MCF 10A (cell line): ENCODE measurements around the gene CCDC106. TPM values are rescaled to one million over a fixed set of nuclear protein-coding genes. Genes with fewer than 3 reads are reported as not detected.
A peak's percentile ranks its signal among the peaks of the same experiment; 100 is the strongest.

Source experiments
- BruUV-seq: library from RNA; stranded (reverse); fragments of 400-500 nt; replicated peaks from 2 replicates; lab custom pipeline; 2021; lab: Mats Ljungman, UMichigan
- CTCF ChIA-PET: fragments of 300-600 bp; sonication (Branson Sonifier 250); formaldehyde crosslinking; extraction: SDS; loops from one replicate; lab custom pipeline; 2021; ENCODE audit warnings: antibody characterized with exemption, inconsistent platforms; lab: Yijun Ruan, JAX
- POLR2A ChIA-PET: fragments of 300-600, 350-650 bp; sonication (Branson Sonifier 250); formaldehyde crosslinking; extraction: SDS; loops from one replicate; lab custom pipeline; 2020; ENCODE audit warnings: antibody characterized with exemption, inconsistent platforms; lab: Yijun Ruan, JAX
- DNase-seq: peaks from one replicate; pipeline ENCODE4 v3.0.0-alpha.2; 2018; ENCODE audit not compliant: unreplicated experiment
- H3K27ac Mint-ChIP-seq: one replicate; pipeline ENCODE4 v1.8.0; 2022; ENCODE audit warnings: mild to moderate bottlenecking, low read depth, mixed read lengths; ENCODE audit not compliant: unreplicated experiment
- H3K27me3 Mint-ChIP-seq: one replicate; pipeline ENCODE4 v1.8.0; 2022; ENCODE audit warnings: mixed read lengths; ENCODE audit not compliant: insufficient read depth, unreplicated experiment
- H3K36me3 Mint-ChIP-seq: one replicate; pipeline ENCODE4 v1.8.0; 2022; ENCODE audit warnings: mild to moderate bottlenecking, moderate library complexity, mixed read lengths; ENCODE audit not compliant: insufficient read depth, unreplicated experiment
- H3K4me1 Mint-ChIP-seq: one replicate; pipeline ENCODE4 v1.8.0; 2022; ENCODE audit warnings: mixed read lengths; ENCODE audit not compliant: insufficient read depth, unreplicated experiment
- H3K4me3 Mint-ChIP-seq: one replicate; pipeline ENCODE4 v1.8.0; 2022; ENCODE audit warnings: mild to moderate bottlenecking, moderate library complexity, mixed read lengths; ENCODE audit not compliant: unreplicated experiment
- H3K9me3 Mint-ChIP-seq: one replicate; pipeline ENCODE4 v1.8.0; 2022; ENCODE audit warnings: mixed read lengths; ENCODE audit not compliant: unreplicated experiment
- intact Hi-C: fragments of 100-400 bp; cut with micrococcal nuclease; formaldehyde crosslinking; loops from 2 replicates; pipeline ENCODE4 v1.14.1; 2022
- total RNA-seq: library from RNA; stranded (reverse); gene quantifications from 2 replicates; pipeline ENCODE4 v1.2.3, GENCODE V29; 2022
- TF ChIP-seq, protein P1 (sequence below): fragments of 200-600 bp; IDR thresholded peaks from one replicate; pipeline ENCODE4 v1.8.0; 2022; ENCODE audit warnings: antibody characterized with exemption, mild to moderate bottlenecking; ENCODE audit not compliant: unreplicated experiment

CCDC106 gene
- total RNA-seq, 1 experiment from 2014 or later = 2.5 TPM

- intact Hi-C loops = no loop called here
- peak overlapping the region; percentile 98 for H3K27ac Mint-ChIP-seq
Observed at GRCh38 chr19:55655648-55656040, 7.6 kb downstream of the CCDC106 start.

DNA sequence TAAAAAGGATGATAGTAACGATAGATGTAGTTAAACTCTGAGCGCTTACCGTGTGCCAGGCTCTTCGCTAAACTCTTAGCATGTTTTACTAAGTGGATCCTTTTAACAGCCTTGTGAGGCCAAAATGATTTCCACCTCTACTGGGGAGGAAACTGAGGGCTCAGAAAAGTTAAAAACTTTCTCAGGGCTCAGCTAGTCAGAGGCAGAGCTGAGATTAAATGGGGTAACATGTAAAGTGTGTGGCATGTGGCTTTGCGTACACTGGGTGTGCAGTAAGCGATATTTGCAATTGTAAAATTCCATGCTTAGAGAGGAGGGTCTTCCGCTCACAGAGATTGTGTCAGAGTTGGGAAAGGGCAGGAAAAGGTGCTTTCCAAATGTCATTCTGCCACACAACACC is 8.5 kb downstream of the CCDC106 start:
- ChIA-PET POLR2A (interaction anchor here (0.7 to 2.9 kb wide), 10 partner anchors 14 to 434 kb away, joined by 3 to 12 read pairs (median 5); partner anchors contain the start of genes FIZ1, ZNF524 and ZNF580), CTCF (interaction anchor here (0.6 to 1.8 kb wide), 5 partner anchors 11 to 20 kb away, joined by 3 to 18 read pairs (median 6); no protein-coding TSS in a partner anchor)
- BruUV-seq = no TSS peak
- no peaks in the 10 kb centered on the region for H3K9me3 Mint-ChIP-seq
- peaks cover 30% of the 10 kb centered on the region for H3K36me3 Mint-ChIP-seq
- H3K4me3 Mint-ChIP-seq = peak overlapping the region; percentile 84
- TF ChIP-seq, protein P1, sequence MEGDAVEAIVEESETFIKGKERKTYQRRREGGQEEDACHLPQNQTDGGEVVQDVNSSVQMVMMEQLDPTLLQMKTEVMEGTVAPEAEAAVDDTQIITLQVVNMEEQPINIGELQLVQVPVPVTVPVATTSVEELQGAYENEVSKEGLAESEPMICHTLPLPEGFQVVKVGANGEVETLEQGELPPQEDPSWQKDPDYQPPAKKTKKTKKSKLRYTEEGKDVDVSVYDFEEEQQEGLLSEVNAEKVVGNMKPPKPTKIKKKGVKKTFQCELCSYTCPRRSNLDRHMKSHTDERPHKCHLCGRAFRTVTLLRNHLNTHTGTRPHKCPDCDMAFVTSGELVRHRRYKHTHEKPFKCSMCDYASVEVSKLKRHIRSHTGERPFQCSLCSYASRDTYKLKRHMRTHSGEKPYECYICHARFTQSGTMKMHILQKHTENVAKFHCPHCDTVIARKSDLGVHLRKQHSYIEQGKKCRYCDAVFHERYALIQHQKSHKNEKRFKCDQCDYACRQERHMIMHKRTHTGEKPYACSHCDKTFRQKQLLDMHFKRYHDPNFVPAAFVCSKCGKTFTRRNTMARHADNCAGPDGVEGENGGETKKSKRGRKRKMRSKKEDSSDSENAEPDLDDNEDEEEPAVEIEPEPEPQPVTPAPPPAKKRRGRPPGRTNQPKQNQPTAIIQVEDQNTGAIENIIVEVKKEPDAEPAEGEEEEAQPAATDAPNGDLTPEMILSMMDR = no peak
- H3K4me1 Mint-ChIP-seq = peaks cover 29% of the 10 kb centered on the region
- intact Hi-C loops = no loop called here
- H3K27ac Mint-ChIP-seq = peak overlapping the region; percentile 98
- H3K27me3 Mint-ChIP-seq = no peaks in the 10 kb centered on the region
- DNase-seq = no peak

More at GRCh38 chr19:55655648-55656040, 7.6 kb downstream of the CCDC106 start:
- TSS peak; percentile 49 for BruUV-seq
- no peak for DNase-seq
- Mint-ChIP-seq H3K4me3 (peak overlapping the region; percentile 84), H3K36me3 (peaks cover 21% of the 10 kb centered on the region), H3K4me1 (peaks cover 29% of the 10 kb centered on the region), H3K9me3 (no peaks in the 10 kb centered on the region), H3K27me3 (no peaks in the 10 kb centered on the region)
- TF ChIP-seq, protein P1 = no peak
- CTCF ChIA-PET = no interaction called here
- POLR2A ChIA-PET = interaction anchor here (1.5 to 2.9 kb wide), 5 partner anchors 16 to 56 kb away, joined by 3 to 12 read pairs (median 7); partner anchors contain the start of genes FIZ1 and ZNF524

GRCh38 chr19:55656988-55657747 is 9.2 kb downstream of the CCDC106 start:
- DNase-seq = peak; percentile 49
- Mint-ChIP-seq H3K4me3 (peak overlapping the region; percentile 84), H3K36me3 (peaks cover 36% of the 10 kb centered on the region), H3K9me3 (no peaks in the 10 kb centered on the region), H3K27me3 (no peaks in the 10 kb centered on the region), H3K4me1 (peaks cover 29% of the 10 kb centered on the region), H3K27ac (peak overlapping the region; percentile 98)
- no TSS peak for BruUV-seq
- ChIA-PET CTCF (interaction anchor here (0.5 to 1.8 kb wide), 6 partner anchors 11 to 21 kb away, joined by 3 to 18 read pairs (median 5); partner anchors contain the start of gene ZNF581), POLR2A (interaction anchor here (0.6 to 2.9 kb wide), 12 partner anchors 10 to 434 kb away, joined by 3 to 12 read pairs (median 4); partner anchors contain the start of genes CCDC106, FIZ1, ZNF524 and ZNF580)
- intact Hi-C loops = no loop called here
- TF ChIP-seq, protein P1 = no peak

DNA sequence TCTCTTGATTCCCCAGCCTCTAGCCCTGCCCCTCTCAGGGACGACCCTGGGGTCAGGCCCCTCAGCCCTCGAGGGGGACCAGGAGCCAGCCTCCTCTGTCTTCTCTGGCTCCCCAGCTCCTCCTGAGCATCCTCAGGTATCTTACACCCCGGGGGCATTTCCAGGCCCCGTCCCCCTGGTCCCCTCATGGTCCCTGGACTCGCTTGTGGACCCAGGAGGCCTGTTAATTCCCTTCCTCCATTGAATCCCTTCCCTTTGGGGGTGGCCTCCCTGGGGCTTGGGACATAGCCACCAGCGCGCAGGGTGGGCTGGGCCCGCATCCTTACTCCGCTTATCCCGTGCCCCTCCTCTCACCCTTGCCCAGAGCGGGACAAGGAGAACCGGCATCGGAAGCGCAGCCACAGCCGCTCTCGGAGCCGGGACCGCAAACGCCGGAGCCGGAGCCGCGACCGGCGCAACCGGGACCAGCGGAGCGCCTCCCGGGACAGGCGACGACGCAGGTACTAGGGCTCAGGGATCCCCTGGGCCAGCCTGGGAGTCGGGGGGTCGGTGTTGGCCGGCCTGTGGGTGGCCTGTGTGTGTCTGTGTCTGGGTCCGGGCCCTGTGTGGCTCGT is 10.9 kb downstream of the CCDC106 start:
- ChIA-PET POLR2A (interaction anchor here (0.6 kb wide), 1 partner anchor 423 kb away, joined by 3 read pairs; no protein-coding TSS in a partner anchor), CTCF (no interaction called here)
- intact Hi-C loops = no loop called here
- Mint-ChIP-seq H3K9me3 (no peaks in the 10 kb centered on the region), H3K27ac (no peak overlapping the region), H3K27me3 (no peaks in the 10 kb centered on the region), H3K36me3 (peaks cover 47% of the 10 kb centered on the region), H3K4me3 (peak overlapping the region; percentile 84), H3K4me1 (peaks cover 29% of the 10 kb centered on the region)
- BruUV-seq = no TSS peak
- TF ChIP-seq, protein P1 = no peak
- no peak for DNase-seq
